HepG2 (cell line): Measurements from ENCODE around the gene DSC2. TPM values are rescaled to one million over a fixed set of nuclear protein-coding genes. Genes with fewer than 3 reads are reported as not detected.

Experiments
- ATAC-seq: fragments of 200-7000 bp; cut with Tn5 transposase; 3 replicates; pipeline ENCODE4 v1.9.1; 2020; ENCODE audit warnings: mild to moderate bottlenecking, moderate library complexity
- BruUV-seq: library from RNA; stranded (reverse); fragments of 400-500 nt; replicated peaks from 2 replicates; lab custom pipeline; 2021; lab: Mats Ljungman, UMichigan
- CTCF ChIA-PET: fragments of 300-600 bp; formaldehyde crosslinking; extraction: SDS; loops from one replicate; lab custom pipeline; 2021; ENCODE audit warnings: low total read pairs, inconsistent platforms, low intra/inter-chr PET ratio; lab: Yijun Ruan, JAX
- POLR2A ChIA-PET: fragments of 350-600 bp; sonication (Branson Sonifier 250); formaldehyde crosslinking; loops from one replicate; lab custom pipeline; 2020; ENCODE audit warnings: antibody characterized with exemption, inconsistent platforms; lab: Yijun Ruan, JAX
- DNase-seq: peaks from one replicate; pipeline ENCODE4 v3.0.0-alpha.2; 2015; ENCODE audit warnings: low spot score
- FAIRE-seq: peaks from 3 replicates; lab custom pipeline; 2011; peaks lifted over from hg19 to GRCh38; lab: Jason Lieb, UNC
- H2AFZ ChIP-seq: one replicate; pipeline ENCODE4 v1.6.1; 2011; ENCODE audit warnings: low read length, inconsistent platforms
- H3K27ac ChIP-seq: fragments of 300-600 bp; 3 replicates; pipeline ENCODE4 v1.8.0; 2011; ENCODE audit warnings: mixed run types, mild to moderate bottlenecking, mixed read lengths, low read length, inconsistent platforms; ENCODE audit not compliant: insufficient read depth; ENCODE audit errors: extremely low read length
- H3K27me3 ChIP-seq, 2 experiments: fragments of 200-600 bp in 1 of 2; 2 replicates in 1 of 2; 3 replicates in 1 of 2; pipeline versions ENCODE4 v1.6.0 to v1.8.0; 2011; ENCODE audit warnings: low read length in 2 of 2, mild to moderate bottlenecking in 2 of 2, moderate library complexity in 2 of 2, inconsistent platforms in 1 of 2; ENCODE audit not compliant: insufficient read depth in 2 of 2, control insufficient read depth in 1 of 2
- H3K36me3 ChIP-seq, 2 experiments: fragments of 200-600 bp in 1 of 2; replicated peaks in 1 of 2; 2 replicates in 1 of 2; 3 replicates in 1 of 2; pipeline versions ENCODE4 v1.5.1 to v1.8.0; 2011; ENCODE audit warnings: low read length in 2 of 2, inconsistent platforms in 1 of 2; ENCODE audit not compliant: insufficient read depth in 2 of 2, control insufficient read depth in 1 of 2
- H3K4me1 ChIP-seq: 2 replicates; pipeline ENCODE4 v1.5.1; 2012; ENCODE audit warnings: low read length, inconsistent platforms; ENCODE audit not compliant: insufficient read depth
- H3K4me2 ChIP-seq: 2 replicates; pipeline ENCODE4 v1.6.0; 2011; ENCODE audit warnings: low read depth, low read length, inconsistent platforms
- H3K4me3 ChIP-seq, 3 experiments: fragments of 200-600 bp in 1 of 3; sonication (generic), shearing (Covaris generic) in 1 of 3; replicated peaks in 1 of 3; 2 replicates each; pipeline ENCODE4 v1.5.1; 2011 to 2016; ENCODE audit warnings: low read length in 3 of 3, inconsistent platforms in 2 of 3, low read depth in 2 of 3, mild to moderate bottlenecking in 2 of 3, control low read depth in 1 of 3, mixed read lengths in 1 of 3; ENCODE audit not compliant: insufficient read depth in 1 of 3
- H3K79me2 ChIP-seq: one replicate; pipeline ENCODE4 v1.6.1; 2011; ENCODE audit warnings: low read length, inconsistent platforms; ENCODE audit not compliant: insufficient read depth
- H3K9ac ChIP-seq: 2 replicates; pipeline ENCODE4 v1.6.0; 2011; ENCODE audit warnings: mild to moderate bottlenecking, low read depth, low read length, inconsistent platforms; ENCODE audit not compliant: insufficient read depth
- H3K9me3 ChIP-seq: 2 replicates; pipeline ENCODE4 v1.5.1; 2012; ENCODE audit warnings: mild to moderate bottlenecking, low read length
- H4K20me1 ChIP-seq: 2 replicates; pipeline ENCODE4 v1.6.0; 2011; ENCODE audit warnings: inconsistent platforms, mild to moderate bottlenecking, low read length, moderate library complexity; ENCODE audit not compliant: insufficient read depth
- CEBPG ChIP-seq: IDR thresholded peaks from 2 replicates; pipeline ENCODE4 v1.6.1; 2016
- HIVEP1 ChIP-seq: sonication (generic); formaldehyde crosslinking; IDR thresholded peaks from 2 replicates; pipeline ENCODE4 v1.4.0; 2020; ENCODE audit warnings: mild to moderate bottlenecking, missing genetic modification reagents
- KDM6A ChIP-seq: IDR thresholded peaks from 2 replicates; pipeline ENCODE4 v1.6.1; 2016; ENCODE audit warnings: low read depth
- MBNL3 ChIP-seq: fragments of 250-450 bp; sonication (Bioruptor Pico); conservative IDR thresholded peaks from 2 replicates; pipeline ENCODE4 v1.8.0; 2022; ENCODE audit warnings: mild to moderate bottlenecking, inconsistent platforms
- MEIS1 ChIP-seq: sonication (generic); formaldehyde crosslinking; IDR thresholded peaks from 2 replicates; pipeline ENCODE4 v1.9.0; 2021; ENCODE audit warnings: mild to moderate bottlenecking, missing genetic modification reagents, moderate library complexity, borderline replicate concordance
- STAT5B ChIP-seq: sonication (generic); formaldehyde crosslinking; IDR thresholded peaks from 2 replicates; pipeline ENCODE4 v1.4.0; 2020; ENCODE audit warnings: missing genetic modification reagents
- ZFP36L2 ChIP-seq: sonication (generic); formaldehyde crosslinking; IDR thresholded peaks from 2 replicates; pipeline ENCODE4 v1.4.0; 2020; ENCODE audit warnings: missing genetic modification reagents
- ZFP37 ChIP-seq: sonication (generic); formaldehyde crosslinking; IDR thresholded peaks from 2 replicates; pipeline ENCODE4 v1.4.0; 2020; ENCODE audit warnings: missing genetic modification reagents, borderline replicate concordance
- ZNF292 ChIP-seq: sonication (generic); formaldehyde crosslinking; IDR thresholded peaks from 2 replicates; pipeline ENCODE4 v1.8.1; 2022; ENCODE audit warnings: mild to moderate bottlenecking, low read depth, missing genetic modification reagents, borderline replicate concordance
- ZNF34 ChIP-seq: sonication (generic); formaldehyde crosslinking; IDR thresholded peaks from 2 replicates; pipeline ENCODE4 v1.4.0; 2020; ENCODE audit warnings: mild to moderate bottlenecking, missing genetic modification reagents, borderline replicate concordance
- ZNF549 ChIP-seq: sonication (generic); formaldehyde crosslinking; IDR thresholded peaks from 2 replicates; pipeline ENCODE4 v1.5.0; 2020; ENCODE audit warnings: missing genetic modification reagents
- ZNF607 ChIP-seq: sonication (generic); formaldehyde crosslinking; IDR thresholded peaks from 2 replicates; pipeline ENCODE4 v1.5.1; 2020; ENCODE audit warnings: missing genetic modification reagents, mild to moderate bottlenecking, borderline replicate concordance
- ZNF724P ChIP-seq: sonication (generic); formaldehyde crosslinking; IDR thresholded peaks from 2 replicates; pipeline ENCODE4 v1.8.0; 2022; ENCODE audit warnings: missing genetic modification reagents, borderline replicate concordance
- WGBS: methylation state at CpG from one replicate; pipeline ENCODE4 v1.1.6; 2017; ENCODE audit warnings: low lambda C conversion rate; 5-methylcytosine and 5-hydroxymethylcytosine counted together
- in situ Hi-C: cut with HindIII; loops from 2 replicates; pipeline ENCODE4 v1.10.0; 2017; ENCODE audit warnings: low pct_unique_long_range_greater_than_20kb; ENCODE audit not compliant: extremely low pct_ligation_motif_present
- intact Hi-C: fragments of 100-400 bp; cut with micrococcal nuclease; formaldehyde crosslinking; loops from one replicate; pipeline ENCODE4 v1.10.0; 2022; ENCODE audit not compliant: unreplicated experiment
- polyA plus RNA-seq, 8 experiments: library from polyadenylated mRNA; depleted of rRNA in 3 of 8; stranded (reverse) in 7 of 8; unstranded in 1 of 8; fragments of >200 nt; fragmentation: Illumina TruSeq in 4 of 8; extraction: Trizol in 4 of 8; gene quantifications; 2 replicates each; pipeline versions ENCODE4 v1.2.1 to v1.2.3, GENCODE V29; 2011 to 2016; ENCODE audit warnings: low read depth in 4 of 8, missing spikeins in 1 of 8, mixed read lengths in 1 of 8; ENCODE audit not compliant: insufficient read depth in 1 of 8
- total RNA-seq, 5 experiments: library from RNA; depleted of rRNA; stranded (reverse); fragments of >200 nt; fragmentation: Illumina TruSeq; extraction: Trizol; gene quantifications; 2 replicates each; pipeline ENCODE4 v1.2.3, GENCODE V29; 2016; ENCODE audit warnings: low read depth in 1 of 5
- TF ChIP-seq, protein P1 (sequence below): sonication (generic); formaldehyde crosslinking; conservative IDR thresholded peaks from 2 replicates; pipeline ENCODE4 v1.8.0; 2022; ENCODE audit warnings: missing genetic modification reagents
- TF ChIP-seq, protein P2 (sequence below): sonication (generic); formaldehyde crosslinking; IDR thresholded peaks from 2 replicates; pipeline ENCODE4 v1.8.0; 2022; ENCODE audit warnings: mild to moderate bottlenecking, missing genetic modification reagents, borderline replicate concordance

Gene DSC2
- total and polyA plus RNA-seq, 2 of the 13 experiments (the other 11 are each of a cell fraction or from before 2014, with no cell fraction given): 7.2 to 24.9 TPM

GRCh38 chr18:31091350-31091749 lies 10.9 kb downstream of the DSC2 start:
- Histone ChIP-seq H2AFZ (no peak overlapping the region), H3K4me2 (no peak overlapping the region), H3K79me2 (peaks cover 24% of the 10 kb centered on the region), H3K9me3 (no peaks in the 10 kb centered on the region), H4K20me1 (peaks cover 4% of the 10 kb centered on the region; the same call in 1 of the 2 replicates), H3K4me3 (no peak overlapping the region), H3K9ac (no peak overlapping the region), H3K4me1 (peaks cover 13% of the 10 kb centered on the region), H3K27me3 (no peaks in the 10 kb centered on the region), H3K36me3 (peaks cover 13 to 57% of the 10 kb centered on the region in 2 experiments), H3K27ac (no peak overlapping the region)
- in situ Hi-C loops (loop anchor here (10.0 kb wide), 1 partner anchor 423 kb away; no protein-coding TSS in a partner anchor), intact Hi-C loops (no loop called here)
- TSS peak; percentile 14 for BruUV-seq
- 94% methylated on average over 1 of the region's 1 CpG for WGBS
- POLR2A ChIA-PET: no interaction called here
- ATAC-seq (no peak), DNase-seq (no peak), FAIRE-seq (no peak)
- no peak for TF ChIP-seq CEBPG
- no peak for TF ChIP-seq MBNL3
- TF ChIP-seq ZFP37 (CRISPR knock-in tag): no peak
- no peak for TF ChIP-seq ZNF549 (CRISPR knock-in tag)
- TF ChIP-seq HIVEP1 (CRISPR knock-in tag): no peak
- TF ChIP-seq STAT5B (CRISPR knock-in tag): no peak
- TF ChIP-seq ZFP36L2 (CRISPR knock-in tag): no peak
- CTCF ChIA-PET: no interaction called here

DNA sequence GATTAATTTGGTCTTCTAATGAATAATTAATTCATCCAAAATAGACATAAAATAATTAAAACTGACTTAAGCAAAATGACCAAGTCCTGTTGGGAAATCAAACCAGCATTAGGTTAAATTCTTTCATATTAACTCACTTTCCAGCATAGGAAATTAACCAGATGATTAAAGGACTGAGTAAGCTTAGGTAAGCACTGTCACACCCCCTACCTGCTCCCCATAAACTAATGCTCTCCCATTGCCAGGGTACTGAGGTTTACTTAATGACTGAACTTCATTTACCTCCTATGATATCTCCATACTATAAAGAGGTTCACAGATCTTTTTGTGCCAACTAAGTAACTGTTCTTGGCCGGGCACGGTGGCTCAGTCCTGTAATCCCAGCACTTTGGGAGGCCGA lies 13.7 kb downstream of the DSC2 start:
- Histone ChIP-seq H3K4me1 (no peaks in the 10 kb centered on the region), H3K79me2 (no peaks in the 10 kb centered on the region), H3K4me2 (no peak overlapping the region), H3K36me3 (peaks cover 13 to 71% of the 10 kb centered on the region in 2 experiments), H3K27me3 (no peaks in the 10 kb centered on the region), H2AFZ (no peak overlapping the region), H3K4me3 (no peak overlapping the region), H3K9me3 (no peaks in the 10 kb centered on the region), H3K9ac (no peak overlapping the region), H3K27ac (no peak overlapping the region), H4K20me1 (no peaks in the 10 kb centered on the region)
- no peak for DNase-seq
- no peak for ATAC-seq
- in situ Hi-C loops: no loop called here
- ChIA-PET POLR2A (no interaction called here), CTCF (no interaction called here)
- FAIRE-seq: no peak
- BruUV-seq: no TSS peak
- intact Hi-C loops: no loop called here
- WGBS: 96% methylated on average over 3 of the region's 3 CpGs
- TF ChIP-seq, protein P1, sequence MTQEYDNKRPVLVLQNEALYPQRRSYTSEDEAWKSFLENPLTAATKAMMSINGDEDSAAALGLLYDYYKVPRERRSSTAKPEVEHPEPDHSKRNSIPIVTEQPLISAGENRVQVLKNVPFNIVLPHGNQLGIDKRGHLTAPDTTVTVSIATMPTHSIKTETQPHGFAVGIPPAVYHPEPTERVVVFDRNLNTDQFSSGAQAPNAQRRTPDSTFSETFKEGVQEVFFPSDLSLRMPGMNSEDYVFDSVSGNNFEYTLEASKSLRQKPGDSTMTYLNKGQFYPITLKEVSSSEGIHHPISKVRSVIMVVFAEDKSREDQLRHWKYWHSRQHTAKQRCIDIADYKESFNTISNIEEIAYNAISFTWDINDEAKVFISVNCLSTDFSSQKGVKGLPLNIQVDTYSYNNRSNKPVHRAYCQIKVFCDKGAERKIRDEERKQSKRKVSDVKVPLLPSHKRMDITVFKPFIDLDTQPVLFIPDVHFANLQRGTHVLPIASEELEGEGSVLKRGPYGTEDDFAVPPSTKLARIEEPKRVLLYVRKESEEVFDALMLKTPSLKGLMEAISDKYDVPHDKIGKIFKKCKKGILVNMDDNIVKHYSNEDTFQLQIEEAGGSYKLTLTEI (CRISPR knock-in tag): no peak
- TF ChIP-seq ZNF292 (CRISPR knock-in tag): no peak
- no peak for TF ChIP-seq ZNF724P (CRISPR knock-in tag)
- TF ChIP-seq MEIS1 (CRISPR knock-in tag): no peak
- TF ChIP-seq KDM6A (CRISPR knock-in tag): no peak
- TF ChIP-seq ZNF34 (CRISPR knock-in tag): no peak
- TF ChIP-seq, protein P2, sequence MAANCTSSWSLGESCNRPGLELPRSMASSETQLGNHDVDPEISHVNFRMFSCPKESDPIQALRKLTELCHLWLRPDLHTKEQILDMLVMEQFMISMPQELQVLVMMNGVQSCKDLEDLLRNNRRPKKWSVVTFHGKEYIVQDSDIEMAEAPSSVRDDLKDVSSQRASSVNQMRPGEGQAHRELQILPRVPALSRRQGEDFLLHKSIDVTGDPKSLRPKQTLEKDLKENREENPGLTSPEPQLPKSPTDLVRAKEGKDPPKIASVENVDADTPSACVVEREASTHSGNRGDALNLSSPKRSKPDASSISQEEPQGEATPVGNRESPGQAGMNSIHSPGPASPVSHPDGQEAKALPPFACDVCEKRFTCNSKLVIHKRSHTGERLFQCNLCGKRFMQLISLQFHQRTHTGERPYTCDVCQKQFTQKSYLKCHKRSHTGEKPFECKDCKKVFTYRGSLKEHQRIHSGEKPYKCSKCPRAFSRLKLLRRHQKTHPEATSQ (CRISPR knock-in tag): no peak
- no peak for TF ChIP-seq ZNF607 (CRISPR knock-in tag)
